Bronchial epithelial cell (primary cell): ENCODE data around the gene CNTF. TPM values are rescaled to one million over a fixed set of nuclear protein-coding genes. Genes with fewer than 3 reads are reported as not detected.
A peak's percentile ranks its signal among the peaks of the same experiment; 100 is the strongest.

ENCODE experiments used
- DNase-seq: peaks from one replicate; pipeline ENCODE4 v3.0.0-alpha.2; 2010; ENCODE audit warnings: low read depth
- FAIRE-seq: peaks from 2 replicates; lab custom pipeline; 2011; peaks lifted over from hg19 to GRCh38; lab: Jason Lieb, UNC
- H3K27me3 ChIP-seq: 2 replicates; pipeline ENCODE4 v1.5.1; 2011; ENCODE audit warnings: low read length; ENCODE audit not compliant: control insufficient read depth, insufficient read depth
- H3K36me3 ChIP-seq: 2 replicates; pipeline ENCODE4 v1.5.1; 2011; ENCODE audit warnings: low read length; ENCODE audit not compliant: control insufficient read depth, insufficient read depth
- H3K4me3 ChIP-seq: 2 replicates; pipeline ENCODE4 v1.5.1; 2011; ENCODE audit warnings: mild to moderate bottlenecking, low read depth, low read length, control low read depth
- total RNA-seq: library from RNA; depleted of rRNA; stranded (reverse); fragments of >200 nt; gene quantifications from 2 replicates; pipeline ENCODE4 v1.2.1, GENCODE V29; 2014
- TF ChIP-seq, protein P1 (sequence below): IDR thresholded peaks from 2 replicates; pipeline ENCODE4 v1.5.1; 2011; ENCODE audit warnings: mild to moderate bottlenecking, moderate library complexity, low read length, control low read depth, inconsistent platforms; ENCODE audit not compliant: insufficient read depth, severe bottlenecking

Gene CNTF
- total RNA-seq, 1 donor from 2014 or later = 2.4 TPM

DNA sequence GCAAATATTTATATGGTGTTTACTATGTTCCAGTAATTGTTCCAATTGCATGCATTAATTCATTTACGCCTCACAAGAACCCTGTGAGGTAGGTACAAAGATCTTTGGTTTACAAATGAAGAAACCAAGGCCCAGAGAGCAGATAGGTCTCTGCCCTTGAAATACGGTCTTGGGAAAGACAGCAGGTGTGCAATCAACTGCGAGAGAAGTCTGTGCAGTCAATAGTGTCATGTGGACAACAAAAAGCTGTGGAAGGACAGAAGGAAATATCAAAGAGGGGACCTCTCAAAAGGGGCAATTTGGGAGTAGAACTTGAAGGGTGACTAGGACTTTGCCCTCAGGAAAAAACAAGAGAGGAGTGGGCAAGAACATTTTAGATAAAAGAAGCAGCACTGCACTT lies 8.9 kb downstream of the CNTF start:
- DNase-seq (no peak), FAIRE-seq (no peak)
- Histone ChIP-seq H3K27me3 (no peaks in the 10 kb centered on the region), H3K4me3 (no peak overlapping the region), H3K36me3 (no peaks in the 10 kb centered on the region)
- TF ChIP-seq, protein P1, sequence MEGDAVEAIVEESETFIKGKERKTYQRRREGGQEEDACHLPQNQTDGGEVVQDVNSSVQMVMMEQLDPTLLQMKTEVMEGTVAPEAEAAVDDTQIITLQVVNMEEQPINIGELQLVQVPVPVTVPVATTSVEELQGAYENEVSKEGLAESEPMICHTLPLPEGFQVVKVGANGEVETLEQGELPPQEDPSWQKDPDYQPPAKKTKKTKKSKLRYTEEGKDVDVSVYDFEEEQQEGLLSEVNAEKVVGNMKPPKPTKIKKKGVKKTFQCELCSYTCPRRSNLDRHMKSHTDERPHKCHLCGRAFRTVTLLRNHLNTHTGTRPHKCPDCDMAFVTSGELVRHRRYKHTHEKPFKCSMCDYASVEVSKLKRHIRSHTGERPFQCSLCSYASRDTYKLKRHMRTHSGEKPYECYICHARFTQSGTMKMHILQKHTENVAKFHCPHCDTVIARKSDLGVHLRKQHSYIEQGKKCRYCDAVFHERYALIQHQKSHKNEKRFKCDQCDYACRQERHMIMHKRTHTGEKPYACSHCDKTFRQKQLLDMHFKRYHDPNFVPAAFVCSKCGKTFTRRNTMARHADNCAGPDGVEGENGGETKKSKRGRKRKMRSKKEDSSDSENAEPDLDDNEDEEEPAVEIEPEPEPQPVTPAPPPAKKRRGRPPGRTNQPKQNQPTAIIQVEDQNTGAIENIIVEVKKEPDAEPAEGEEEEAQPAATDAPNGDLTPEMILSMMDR = no peak

DNA sequence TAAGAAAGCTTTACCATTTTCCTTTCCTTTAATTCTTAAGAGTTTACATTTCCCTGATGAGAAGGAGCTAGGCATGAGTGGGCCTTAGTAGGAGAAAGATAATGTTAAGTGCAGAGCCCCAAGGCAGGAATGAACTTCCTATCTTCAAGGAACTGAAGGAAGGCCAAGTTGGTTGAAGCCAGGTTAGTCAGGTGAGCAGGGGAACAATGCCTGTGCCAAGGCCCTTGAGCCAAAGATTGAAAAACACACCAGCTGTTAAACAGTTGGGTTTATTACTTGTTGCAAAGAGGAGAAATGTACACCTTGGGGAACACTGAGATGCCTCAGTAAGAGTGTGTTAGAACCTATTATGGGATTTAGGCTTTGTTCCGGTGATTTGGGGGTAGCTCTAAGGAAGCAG lies 10.0 kb downstream of the CNTF start:
- TF ChIP-seq, protein P1 = no peak
- Histone ChIP-seq H3K4me3 (no peak overlapping the region), H3K27me3 (no peaks in the 10 kb centered on the region), H3K36me3 (no peaks in the 10 kb centered on the region)
- FAIRE-seq (no peak), DNase-seq (no peak)

DNA sequence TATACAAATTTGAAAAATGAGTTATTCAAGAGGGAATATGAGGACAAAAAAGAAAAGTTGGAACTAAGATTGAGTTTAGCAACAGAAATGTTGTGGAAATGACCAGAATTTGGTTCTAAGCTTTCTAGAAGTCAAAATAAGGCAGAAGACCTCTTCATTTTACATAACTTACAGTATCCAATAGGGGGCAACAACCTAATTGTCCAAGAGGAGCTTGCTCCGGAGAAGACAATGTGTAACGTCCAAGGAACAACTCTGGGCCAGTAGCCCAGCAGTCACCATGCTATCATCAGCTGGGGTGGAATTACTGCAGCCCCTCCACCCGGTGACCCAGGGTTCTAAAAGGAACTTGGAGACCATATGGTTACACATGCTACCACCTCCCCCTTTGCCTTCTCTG lies 14.1 kb downstream of the CNTF start:
- Histone ChIP-seq H3K27me3 (no peaks in the 10 kb centered on the region), H3K4me3 (no peak overlapping the region), H3K36me3 (no peaks in the 10 kb centered on the region)
- no peak for DNase-seq
- TF ChIP-seq, protein P1 = no peak
- FAIRE-seq = no peak

DNA sequence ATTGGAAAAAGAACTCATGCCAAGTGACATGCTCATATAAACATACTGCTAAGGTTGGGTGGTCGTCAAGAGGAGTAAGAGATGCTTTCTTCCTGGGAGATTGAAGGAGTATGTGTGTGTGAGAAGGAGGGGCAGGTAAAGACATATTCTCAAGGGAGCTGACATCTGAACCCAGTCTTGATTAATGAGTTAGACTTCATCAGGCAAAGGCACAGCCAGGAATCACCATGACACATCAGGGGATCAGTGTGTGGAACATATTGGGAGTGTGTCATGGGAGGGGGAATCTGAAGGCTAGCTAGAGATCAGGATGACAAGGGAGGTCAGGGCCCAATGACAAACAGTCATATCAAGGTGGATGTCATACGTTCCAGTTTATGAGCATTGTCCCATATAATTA lies 14.9 kb downstream of the CNTF start:
- Histone ChIP-seq H3K27me3 (no peaks in the 10 kb centered on the region), H3K36me3 (no peaks in the 10 kb centered on the region), H3K4me3 (no peak overlapping the region)
- DNase-seq = no peak
- TF ChIP-seq, protein P1 = no peak
- no peak for FAIRE-seq

DNA sequence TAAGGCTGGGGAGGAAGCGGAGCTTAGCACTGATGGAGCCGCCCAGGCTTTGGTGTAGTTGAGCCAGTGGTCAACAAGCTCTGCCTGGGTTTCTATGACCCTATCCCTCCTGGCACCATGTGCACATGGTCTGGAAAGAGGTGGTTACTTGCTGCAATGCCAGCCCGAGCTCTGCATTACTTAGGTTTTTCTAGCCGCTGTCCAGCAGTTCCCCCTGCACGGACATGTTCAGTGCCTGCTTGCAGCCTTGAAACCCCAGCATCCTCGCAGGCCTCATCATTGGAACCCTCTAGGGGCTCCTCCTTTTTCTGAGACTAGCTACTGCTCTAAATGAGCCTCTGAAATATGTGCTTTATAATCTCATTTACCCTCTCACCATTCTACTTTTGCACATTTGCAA lies 16.6 kb downstream of the CNTF start:
- FAIRE-seq = no peak
- DNase-seq = no peak
- Histone ChIP-seq H3K36me3 (no peaks in the 10 kb centered on the region), H3K4me3 (no peak overlapping the region), H3K27me3 (no peaks in the 10 kb centered on the region)
- TF ChIP-seq, protein P1 = no peak

DNA sequence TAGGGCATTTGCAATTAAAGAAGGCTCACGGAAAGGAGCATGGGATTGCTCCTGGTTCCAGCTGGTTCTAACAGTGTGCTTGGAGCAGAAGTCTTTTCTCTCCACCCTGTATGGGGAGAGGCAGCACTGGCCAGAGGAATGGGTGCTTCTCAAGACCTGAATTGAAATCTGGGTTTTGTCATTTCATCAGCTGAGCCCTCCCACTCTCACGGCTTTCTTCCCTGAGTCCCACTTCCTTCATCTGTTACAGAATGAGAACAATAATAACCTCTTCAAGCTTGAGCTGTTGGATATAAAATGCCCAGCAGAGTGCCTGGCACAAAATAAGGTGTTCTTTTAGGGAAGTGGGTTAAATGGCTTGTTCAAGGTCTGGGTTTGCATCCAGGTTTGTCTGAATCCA lies 17.2 kb downstream of the CNTF start:
- no peak overlapping the region for H3K4me3 ChIP-seq
- TF ChIP-seq, protein P1 = no peak
- DNase-seq = no peak
- no peaks in the 10 kb centered on the region for H3K36me3 ChIP-seq
- H3K27me3 ChIP-seq = no peaks in the 10 kb centered on the region
- peak; percentile 47 for FAIRE-seq
